Stimulated activated CD4-positive, alpha-beta T cell treated with anti-CD3 and anti-CD28 coated beads, Interleukin-4, amount 100 ng/mL, for 1 hour (primary cell): ENCODE results near the gene SMG5.
"Not testable (repeated sequence)": the region's sequence is repeated elsewhere in the genome, so short reads cannot be mapped to it uniquely, and the experiment has no call there.

Experiments used
- DNase-seq: peaks from one replicate; pipeline ENCODE4 v3.0.0-alpha.2; 2020

Gene SMG5

DNA sequence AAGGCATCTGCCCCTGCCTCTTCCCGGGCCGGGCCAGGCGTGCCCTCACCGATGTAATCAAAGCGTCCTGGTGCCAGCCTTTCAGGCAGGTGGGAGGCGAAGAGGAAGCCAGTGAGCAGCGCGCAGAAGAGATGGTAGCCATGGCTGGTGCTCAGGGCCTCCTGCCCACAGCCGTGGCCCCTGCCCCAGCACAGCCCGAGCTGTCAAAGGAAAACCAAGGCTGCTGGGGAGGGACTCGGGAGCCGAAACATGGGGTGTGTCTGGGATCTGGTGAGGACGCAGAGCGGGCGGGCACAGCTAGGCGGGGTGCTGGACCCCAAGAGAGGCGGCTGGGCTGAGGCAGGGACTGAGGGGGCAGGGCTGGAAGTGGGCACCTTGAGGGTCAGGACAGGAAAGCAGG, 37.9 kb downstream of the SMG5 start:
- no peak for DNase-seq

- no peak for DNase-seq
Measured at GRCh38 chr1:156244126-156244525, 38.5 kb downstream of the SMG5 start.

DNA sequence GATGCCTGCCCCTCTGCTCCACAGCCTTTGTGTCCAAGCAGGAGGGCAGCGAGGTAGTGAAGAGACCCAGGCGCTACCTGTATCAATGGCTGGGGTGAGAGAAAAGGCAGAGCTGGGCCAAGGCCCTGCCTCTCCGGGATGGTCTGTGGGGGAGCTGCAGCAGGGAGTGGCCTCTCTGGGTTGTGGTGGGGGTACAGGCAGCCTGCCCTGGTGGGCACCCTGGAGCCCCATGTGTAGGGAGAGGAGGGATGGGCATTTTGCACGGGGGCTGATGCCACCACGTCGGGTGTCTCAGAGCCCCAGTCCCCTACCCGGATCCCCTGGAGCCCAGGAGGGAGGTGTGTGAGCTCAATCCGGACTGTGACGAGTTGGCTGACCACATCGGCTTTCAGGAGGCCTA, 39.9 kb downstream of the SMG5 start:
- no peak for DNase-seq

DNA sequence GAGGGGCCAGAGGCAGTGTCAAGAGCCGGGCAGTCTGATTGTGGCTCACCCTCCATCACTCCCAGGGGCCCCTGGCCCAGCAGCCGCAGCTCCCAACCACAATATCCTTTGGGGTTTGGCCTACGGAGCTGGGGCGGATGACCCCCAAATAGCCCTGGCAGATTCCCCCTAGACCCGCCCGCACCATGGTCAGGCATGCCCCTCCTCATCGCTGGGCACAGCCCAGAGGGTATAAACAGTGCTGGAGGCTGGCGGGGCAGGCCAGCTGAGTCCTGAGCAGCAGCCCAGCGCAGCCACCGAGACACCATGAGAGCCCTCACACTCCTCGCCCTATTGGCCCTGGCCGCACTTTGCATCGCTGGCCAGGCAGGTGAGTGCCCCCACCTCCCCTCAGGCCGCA, 40.7 kb downstream of the SMG5 start, which contains the start of gene BGLAP:
TSS of gene BGLAP (plus strand) at position 259 of the 400 bp plus-strand sequence. CDS start at position 307, 48 bp downstream.
- DNase-seq = no peak

- DNase-seq = no peak
Measured at GRCh38 chr1:156241311-156241811, 41.3 kb downstream of the SMG5 start.

DNA sequence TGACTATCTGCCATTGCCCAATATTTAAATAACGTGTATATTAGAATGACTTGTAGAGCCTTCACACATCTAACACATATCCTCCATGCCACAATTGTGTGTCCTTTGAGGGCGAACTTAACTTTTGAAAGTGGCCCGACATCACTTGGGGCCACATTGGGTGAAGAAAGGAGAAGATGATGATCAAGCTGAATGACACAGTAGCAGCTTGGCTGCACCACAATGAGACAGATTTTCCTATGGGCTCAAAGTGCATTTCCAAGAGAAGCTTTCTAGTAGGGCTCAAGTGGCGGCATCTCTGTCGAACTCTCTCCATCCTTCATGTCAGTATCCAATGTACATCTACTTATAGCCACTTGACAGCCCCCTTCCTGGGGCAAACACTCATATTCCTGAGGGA, 44.4 kb downstream of the SMG5 start:
- DNase-seq = no peak

DNA sequence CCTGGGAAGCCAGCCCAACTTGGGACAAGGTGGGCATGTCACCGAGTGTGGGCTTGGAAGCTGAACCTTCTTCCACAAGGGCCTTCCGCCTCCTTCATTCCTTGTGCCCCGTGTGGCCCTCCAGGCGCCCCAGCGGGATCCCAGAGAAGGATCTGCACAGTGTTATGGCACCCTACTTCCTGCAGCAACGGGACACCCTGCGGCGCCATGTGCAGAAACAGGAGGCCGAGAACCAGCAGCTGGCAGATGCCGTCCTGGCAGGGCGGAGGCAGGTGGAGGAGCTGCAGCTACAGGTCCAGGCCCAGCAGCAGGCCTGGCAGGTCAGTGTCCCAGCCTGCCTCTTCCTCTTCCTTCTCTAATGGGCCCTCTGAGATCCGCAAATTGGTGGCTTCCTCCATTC, 46.5 kb downstream of the SMG5 start:
- DNase-seq = no peak

- DNase-seq = no peak
Measured at GRCh38 chr1:156233426-156234127, 49.0 kb downstream of the SMG5 start.

DNA sequence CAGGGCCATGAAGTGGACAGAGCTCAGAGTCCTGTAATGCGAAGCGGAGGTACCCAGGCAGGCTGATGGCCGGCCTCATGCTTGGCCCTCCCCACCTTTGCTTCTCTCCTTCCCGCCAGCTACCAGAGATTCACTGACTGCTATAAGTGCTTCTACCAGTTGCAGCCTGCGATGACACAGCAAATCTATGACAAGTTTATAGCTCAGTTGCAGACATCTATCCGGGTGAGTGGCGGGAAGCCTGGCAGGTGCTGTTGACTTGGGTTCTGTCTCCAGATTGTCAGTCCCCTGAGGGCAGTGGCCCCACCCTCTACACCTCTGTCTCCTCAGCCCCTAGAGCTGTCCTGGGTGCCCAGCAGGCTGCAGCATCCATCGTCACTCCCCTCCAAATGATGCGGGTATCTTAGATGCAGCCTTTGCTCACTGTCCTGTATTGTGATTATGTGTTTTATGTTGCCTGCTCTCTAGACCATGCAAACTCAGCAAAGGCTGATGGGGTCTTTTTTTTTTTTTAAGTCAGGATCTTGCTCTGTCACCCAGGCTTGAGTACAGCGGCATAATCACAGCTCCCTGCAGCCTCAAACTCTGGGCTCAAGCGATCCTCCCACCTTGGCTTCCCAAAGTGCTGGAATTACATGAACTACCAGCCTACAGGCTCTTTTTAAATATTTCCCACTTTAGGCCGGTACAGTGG, 50.3 kb downstream of the SMG5 start:
- no peak for DNase-seq

- no peak for DNase-seq
Measured at GRCh38 chr1:156230473-156230837, 52.2 kb downstream of the SMG5 start.

GRCh38 chr1:156229809-156230472, 52.7 kb downstream of the SMG5 start:
- DNase-seq = no peak

- DNase-seq = no peak
Measured at GRCh38 chr1:156228501-156228900, 54.1 kb downstream of the SMG5 start.

DNA sequence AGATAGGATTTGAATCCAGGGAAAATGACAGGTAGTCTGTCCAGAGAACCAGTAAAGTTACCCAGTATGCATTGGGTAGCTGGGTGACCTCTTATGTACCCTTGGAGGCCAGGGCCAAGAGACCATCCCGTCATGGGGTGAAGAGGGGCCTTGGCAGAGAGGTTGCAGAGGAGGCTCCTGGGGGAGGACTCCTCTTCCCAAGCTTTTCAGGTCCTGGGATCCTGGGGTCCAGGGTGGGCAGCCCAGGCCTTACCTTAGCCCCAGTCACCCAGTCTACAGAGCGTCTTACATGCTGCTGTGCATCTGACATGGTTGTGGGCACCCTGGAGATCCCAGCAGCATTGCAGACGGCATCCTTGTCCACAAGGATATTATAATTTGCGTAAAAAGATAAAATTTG, 55.8 kb downstream of the SMG5 start:
- no peak for DNase-seq

DNA sequence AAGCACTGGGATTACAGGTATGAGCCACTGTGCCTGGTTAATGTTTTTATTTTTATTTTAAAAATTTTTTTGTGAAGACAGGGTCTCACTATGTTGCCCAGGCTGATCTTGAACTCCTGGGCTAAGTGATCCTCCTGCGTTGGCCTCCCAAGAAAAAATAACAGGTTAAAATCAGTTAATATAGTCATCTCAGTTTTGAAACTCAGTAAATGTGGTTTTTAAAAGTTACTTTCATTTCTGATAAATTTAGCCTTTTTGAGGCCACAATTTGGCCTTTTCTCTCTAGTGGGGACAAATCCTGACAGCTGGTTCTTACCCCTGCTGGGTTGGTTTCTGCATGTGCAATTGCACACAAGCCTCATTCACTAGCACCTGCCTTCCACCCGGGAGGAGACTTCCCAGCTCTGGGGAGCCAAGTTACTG, 56.5 kb downstream of the SMG5 start:
- no peak for DNase-seq

DNA sequence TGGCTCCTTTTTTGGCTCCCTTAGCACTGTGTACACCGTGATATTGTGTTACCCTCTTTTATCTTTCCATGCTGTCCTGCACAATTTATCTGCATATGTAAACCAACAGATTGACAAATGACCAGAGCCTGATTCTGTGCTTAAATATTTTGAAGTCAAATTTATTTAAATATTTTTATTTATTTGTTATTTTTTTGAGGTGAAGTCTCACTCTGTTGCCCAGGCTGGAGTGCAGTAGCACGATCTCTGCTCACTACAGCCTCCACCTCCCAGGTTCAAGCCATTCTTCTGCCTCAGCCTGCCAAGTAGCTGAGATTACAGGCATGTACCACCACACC, 57.0 kb downstream of the SMG5 start:
- DNase-seq = no peak

DNA sequence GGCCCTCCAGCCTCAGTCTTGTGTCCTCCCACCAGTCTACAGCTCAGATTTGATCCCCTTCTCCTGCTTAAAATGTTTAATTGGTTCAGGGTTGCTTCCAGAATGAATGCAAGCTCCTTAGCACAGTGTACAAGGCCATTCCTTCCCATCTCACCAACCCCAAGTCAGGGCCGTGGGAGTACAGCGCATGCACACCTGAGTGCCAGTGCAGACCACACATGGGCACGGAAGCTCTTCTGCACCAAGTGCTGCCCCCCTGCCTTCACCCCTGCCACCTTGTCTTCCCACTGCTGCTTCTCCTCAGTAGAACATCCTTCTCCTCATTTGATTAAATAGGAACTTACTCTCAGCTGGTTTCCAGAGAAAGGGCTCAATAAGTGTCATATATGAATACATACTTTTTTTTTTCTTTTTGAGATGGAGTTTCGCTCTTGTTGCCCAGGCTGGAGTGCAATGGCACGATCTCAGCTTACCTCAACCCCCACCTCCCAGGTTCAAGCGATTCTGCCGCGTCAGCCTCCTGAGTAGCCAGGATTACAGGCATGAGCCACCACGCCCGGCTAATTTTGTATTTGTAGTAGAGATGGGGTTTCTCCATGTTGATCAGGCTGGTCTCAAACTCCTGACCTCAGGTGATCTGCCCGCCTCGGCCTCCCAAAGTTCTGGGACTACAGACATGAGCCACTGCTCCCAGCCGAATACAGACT, 60.5 kb downstream of the SMG5 start:
- no peak for DNase-seq

DNA sequence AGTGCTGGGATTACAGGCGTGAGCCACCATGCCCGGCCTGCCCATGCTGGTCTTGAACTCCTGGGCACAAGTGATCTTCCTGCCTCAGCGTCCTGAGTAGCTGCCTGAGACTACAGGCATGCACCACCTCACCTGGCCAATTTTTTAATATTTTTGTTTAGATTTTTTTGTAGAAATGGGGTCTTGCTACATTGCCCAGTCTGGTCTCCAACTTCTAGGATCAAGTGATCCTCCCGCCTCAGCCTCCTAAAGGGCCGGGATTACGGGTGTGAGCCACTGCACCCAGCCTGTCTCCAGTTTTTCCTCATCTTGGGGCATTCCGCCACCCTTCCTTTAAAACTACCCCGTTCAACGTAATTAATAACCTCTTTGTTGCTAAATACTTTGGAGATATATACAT, 62.4 kb downstream of the SMG5 start:
- DNase-seq = no peak

DNA sequence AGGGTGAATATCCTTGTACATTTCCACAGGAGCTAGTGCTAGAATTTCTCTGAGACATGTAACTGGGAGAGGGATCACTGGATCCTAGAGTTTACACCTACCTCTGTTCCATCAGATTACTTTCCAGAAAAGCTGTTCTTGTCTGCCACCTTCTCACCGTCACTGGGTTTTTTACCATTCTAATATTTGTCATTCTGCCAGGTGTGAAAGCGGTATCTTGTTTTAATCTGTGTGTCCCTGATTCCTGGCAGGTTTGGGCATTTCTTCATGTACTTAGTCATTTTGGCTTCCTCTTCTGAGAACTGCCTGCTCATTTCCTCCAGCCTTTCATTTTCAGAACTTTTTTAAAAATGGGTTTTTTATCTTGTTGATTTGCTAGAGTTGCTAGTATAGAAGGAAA, 64.8 kb downstream of the SMG5 start:
- no peak for DNase-seq

DNA sequence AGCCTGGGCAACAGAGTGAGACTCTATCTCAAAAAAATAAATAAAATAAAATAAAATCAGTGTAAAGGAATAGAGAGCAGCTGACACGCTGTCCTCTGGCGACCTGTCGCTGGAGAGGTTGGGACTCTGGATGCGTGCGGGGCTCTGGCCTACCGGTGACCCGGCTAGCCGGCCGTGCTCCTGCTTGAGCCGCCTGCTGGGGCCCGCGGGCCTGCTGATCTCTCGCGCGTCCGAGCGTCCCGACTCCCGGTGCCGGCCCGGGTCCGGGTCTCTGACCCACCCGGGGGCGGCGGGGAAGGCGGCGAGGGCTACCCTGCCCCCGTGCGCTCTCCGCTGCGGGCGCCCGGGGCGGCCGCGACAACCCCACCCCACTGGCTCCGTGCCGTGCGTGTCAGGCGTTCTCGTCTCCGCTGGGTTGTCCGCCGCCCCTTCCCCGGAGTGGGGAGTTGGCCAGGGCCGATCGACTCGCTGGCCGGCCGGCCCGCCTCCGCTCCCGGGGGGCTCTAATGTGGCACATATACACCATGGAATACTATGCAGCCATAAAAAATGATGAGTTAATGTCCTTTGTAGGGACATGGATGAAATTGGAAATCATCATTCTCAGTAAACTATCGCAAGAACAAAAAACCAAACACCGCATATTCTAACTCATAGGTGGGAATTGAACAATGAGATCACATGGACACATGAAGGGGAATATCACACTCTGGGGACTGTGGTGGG, 66.1 kb downstream of the SMG5 start:
- not testable (repeated sequence) for DNase-seq

- DNase-seq = no peak
Measured at GRCh38 chr1:156214024-156214748, 68.4 kb downstream of the SMG5 start.

- DNase-seq = no peak
Measured at GRCh38 chr1:156213644-156213966, 69.0 kb downstream of the SMG5 start.
